ENCODE measurements around the gene RNF44.

Gene RNF44

DNA sequence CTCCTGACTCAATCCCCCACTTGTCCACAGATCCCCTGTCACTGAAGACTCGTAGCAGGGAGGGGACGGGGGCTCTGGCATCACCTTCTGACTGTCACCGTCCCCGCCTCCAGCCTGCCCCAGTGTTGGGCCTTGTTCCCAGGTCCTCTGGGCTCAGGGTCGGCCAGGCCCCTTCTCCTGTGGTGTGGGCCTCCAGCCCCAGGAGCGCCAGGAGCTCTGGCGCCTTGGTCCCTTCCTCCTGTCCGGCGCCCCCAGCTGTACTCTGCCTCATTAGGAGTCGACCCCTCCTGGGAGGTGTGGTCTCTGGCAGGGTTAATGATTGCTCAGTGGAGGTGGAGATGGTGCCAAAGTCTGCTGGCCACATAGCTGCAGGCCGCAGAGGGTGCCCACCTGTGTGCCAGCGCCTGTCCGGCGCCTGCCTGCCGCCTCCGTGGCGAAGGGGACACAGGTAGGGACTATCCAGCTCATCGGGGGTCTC is 11.8 kb upstream of the RNF44 start, which contains the start of gene CDHR2:
Gene CDHR2, plus strand, starts transcription at position 376 of the 478 bp plus-strand sequence. CDS start 16,011 bp downstream, outside the sequence.
- no peak for TF ChIP-seq REST (IDR thresholded peaks at IDR 0.05; ENCODE audit: insufficient read depth in 1 of 2, low read depth in 2 of 2, low read length in 2 of 2)
- TF ChIP-seq SIN3A (IDR thresholded peaks at IDR 0.05; ENCODE audit: borderline replicate concordance, insufficient read depth, low read length) = no peak
- no peak for TF ChIP-seq POLR2AphosphoS5 (IDR thresholded peaks at IDR 0.05; ENCODE audit: low read depth, low read length)
- TF ChIP-seq FOXP2 (optimal IDR thresholded peaks at IDR 0.05; ENCODE audit: borderline replicate concordance, extremely low read depth, extremely low read length, insufficient read depth) = no peak
- TF ChIP-seq TAF1 (IDR thresholded peaks at IDR 0.05; ENCODE audit: borderline replicate concordance, insufficient read depth, low read length) = no peak

GRCh38 chr5:176547802-176548201 is 10.6 kb upstream of the RNF44 start:
- TF ChIP-seq POLR2AphosphoS5 (IDR thresholded peaks at IDR 0.05; ENCODE audit: low read depth, low read length) = no peak
- TF ChIP-seq SIN3A (IDR thresholded peaks at IDR 0.05; ENCODE audit: borderline replicate concordance, insufficient read depth, low read length) = no peak
- no peak for TF ChIP-seq TAF1 (IDR thresholded peaks at IDR 0.05; ENCODE audit: borderline replicate concordance, insufficient read depth, low read length)
- no peak for TF ChIP-seq REST (IDR thresholded peaks at IDR 0.05; ENCODE audit: insufficient read depth in 1 of 2, low read depth in 2 of 2, low read length in 2 of 2)
- TF ChIP-seq FOXP2 (optimal IDR thresholded peaks at IDR 0.05; ENCODE audit: borderline replicate concordance, extremely low read depth, extremely low read length, insufficient read depth) = no peak

DNA sequence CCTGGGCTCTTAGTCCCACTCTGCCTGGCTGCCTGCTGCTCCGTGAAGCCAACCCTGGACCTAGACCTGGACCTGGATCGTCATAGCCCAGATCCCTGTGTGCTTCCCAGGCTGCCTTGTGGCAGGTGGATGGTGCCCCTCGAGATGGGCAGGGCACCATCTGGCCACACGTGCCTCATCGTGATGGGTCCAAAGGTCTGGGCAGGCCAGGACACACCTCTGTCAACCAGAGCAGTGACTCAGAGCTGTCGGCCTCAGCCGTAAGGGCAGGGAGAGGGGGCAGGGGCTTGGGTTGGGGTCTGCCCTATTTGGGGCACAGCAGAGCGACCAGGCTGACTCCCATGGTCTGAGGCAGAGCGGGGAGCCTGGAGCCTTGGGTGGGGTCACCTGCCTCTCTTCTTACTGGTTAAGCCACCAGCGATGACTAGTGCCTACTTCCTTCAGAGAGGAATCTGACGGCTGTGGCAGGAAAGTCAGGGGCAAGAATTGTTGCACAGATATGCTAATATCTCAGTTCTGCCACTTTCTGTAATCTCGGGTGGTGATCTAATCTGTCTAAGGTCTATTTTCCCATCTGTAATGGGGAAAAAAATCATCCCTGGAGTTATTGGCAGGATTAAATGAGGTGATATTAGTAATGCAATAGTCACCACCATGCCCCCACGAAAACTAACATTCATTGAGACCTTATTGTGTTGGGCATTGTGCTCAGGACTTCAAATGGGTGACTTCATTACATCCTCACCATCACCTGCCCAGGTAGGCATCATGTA is 8.7 kb upstream of the RNF44 start:
- TF ChIP-seq REST (IDR thresholded peaks at IDR 0.05; ENCODE audit: insufficient read depth in 1 of 2, low read depth in 2 of 2, low read length in 2 of 2) = no peak
- TF ChIP-seq POLR2AphosphoS5 (IDR thresholded peaks at IDR 0.05; ENCODE audit: low read depth, low read length) = no peak
- no peak for TF ChIP-seq SIN3A (IDR thresholded peaks at IDR 0.05; ENCODE audit: borderline replicate concordance, insufficient read depth, low read length)
- no peak for TF ChIP-seq FOXP2 (optimal IDR thresholded peaks at IDR 0.05; ENCODE audit: borderline replicate concordance, extremely low read depth, extremely low read length, insufficient read depth)
- no peak for TF ChIP-seq TAF1 (IDR thresholded peaks at IDR 0.05; ENCODE audit: borderline replicate concordance, insufficient read depth, low read length)

GRCh38 chr5:176545388-176545736 is 8.2 kb upstream of the RNF44 start:
- no peak for TF ChIP-seq FOXP2 (optimal IDR thresholded peaks at IDR 0.05; ENCODE audit: borderline replicate concordance, extremely low read depth, extremely low read length, insufficient read depth)
- no peak for TF ChIP-seq REST (IDR thresholded peaks at IDR 0.05; ENCODE audit: insufficient read depth in 1 of 2, low read depth in 2 of 2, low read length in 2 of 2)
- TF ChIP-seq SIN3A (IDR thresholded peaks at IDR 0.05; ENCODE audit: borderline replicate concordance, insufficient read depth, low read length) = no peak
- TF ChIP-seq TAF1 (IDR thresholded peaks at IDR 0.05; ENCODE audit: borderline replicate concordance, insufficient read depth, low read length) = no peak
- TF ChIP-seq POLR2AphosphoS5 (IDR thresholded peaks at IDR 0.05; ENCODE audit: low read depth, low read length) = no peak
